K562 (cell line): ENCODE data around the gene CFAP70. TPM values are rescaled to one million over a fixed set of nuclear protein-coding genes. Genes with fewer than 3 reads are reported as not detected.
A peak's percentile ranks its signal among the peaks of the same experiment; 100 is the strongest.

Experiments
- FOS ChIP-seq: IDR thresholded peaks from 3 replicates; pipeline ENCODE4 v1.6.1; 2011; ENCODE audit not compliant: insufficient read length; ENCODE audit errors: extremely low read depth
- LEF1 ChIP-seq: fragments of 450-650 bp; IDR thresholded peaks from 2 replicates; pipeline ENCODE4 v1.6.1; 2016; ENCODE audit warnings: mild to moderate bottlenecking
- MEF2D ChIP-seq: conservative IDR thresholded peaks from 2 replicates; pipeline ENCODE4 v1.6.1; 2016; ENCODE audit warnings: low read depth, missing genetic modification characterization, missing compliant biosample characterization
- SRF ChIP-seq, 2 experiments: fragments of 250-450, 450-650 bp in 1 of 2; sonication (Bioruptor Pico) in 1 of 2; sonication (generic) in 1 of 2; formaldehyde crosslinking; IDR thresholded peaks; 2 replicates each; pipeline versions ENCODE4 v1.5.0 to v1.5.1; 2020 to 2022; ENCODE audit warnings: mild to moderate bottlenecking in 1 of 2, missing genetic modification reagents in 1 of 2
- SRSF9 ChIP-seq: fragments of 200-400 bp; formaldehyde crosslinking; IDR thresholded peaks from 2 replicates; pipeline ENCODE4 v1.6.1; 2017; ENCODE audit warnings: low read depth, low read length, borderline replicate concordance
- polyA plus RNA-seq, 8 experiments: library from polyadenylated mRNA; depleted of rRNA in 4 of 8; stranded (reverse) in 5 of 8; unstranded in 3 of 8; fragments of >200 nt; fragmentation: Nextera tagmentation in 2 of 8; fragmentation: Illumina TruSeq in 1 of 8; extraction: Ambion mirVana in 2 of 8; extraction: Trizol in 1 of 8; gene quantifications; 2 replicates each; pipeline versions ENCODE4 v1.2.1 to v1.2.3, GENCODE V29; 2011 to 2014; ENCODE audit warnings: inconsistent platforms in 1 of 8, missing spikeins in 1 of 8
- total RNA-seq, 7 experiments: library from RNA; depleted of rRNA in 6 of 7; stranded (reverse); fragments of >200 nt in 6 of 7; fragmentation: Illumina TruSeq in 2 of 7; extraction: Trizol in 2 of 7; gene quantifications; 2 replicates each; pipeline versions ENCODE4 v1.2.1 to v1.2.3, GENCODE V29; 2011 to 2021; ENCODE audit warnings: low replicate concordance in 1 of 7
- TF ChIP-seq, protein P1 (sequence below): fragments of 450-650 bp; IDR thresholded peaks from 2 replicates; pipeline ENCODE4 v1.6.1; 2016; ENCODE audit warnings: low read depth
- TF ChIP-seq, protein P2 (sequence below), 3 experiments: fragments of 200-800 bp in 1 of 3; fragments of 250-450 bp in 1 of 3; fragments of 450-650 bp in 1 of 3; sonication (Bioruptor Pico) in 1 of 3; sonication (Bioruptor generic) in 1 of 3; formaldehyde crosslinking in 1 of 3; IDR thresholded peaks; 2 replicates each; pipeline versions ENCODE4 v1.6.1 to v1.8.0; 2016 to 2022; ENCODE audit warnings: mild to moderate bottlenecking in 2 of 3, missing genetic modification characterization in 2 of 3, missing compliant biosample characterization in 1 of 3, moderate library complexity in 1 of 3
- TF ChIP-seq, protein P3 (sequence below): fragments of 450-650 bp; IDR thresholded peaks from 2 replicates; pipeline ENCODE4 v1.6.1; 2016; ENCODE audit warnings: borderline replicate concordance

Gene CFAP70
- total and polyA plus RNA-seq, 9 of the 15 experiments (the other 6 are each of a cell fraction or from before 2014, with no cell fraction given), result 0.27 to 1.6 (median 0.86) TPM

- TF ChIP-seq, protein P1, sequence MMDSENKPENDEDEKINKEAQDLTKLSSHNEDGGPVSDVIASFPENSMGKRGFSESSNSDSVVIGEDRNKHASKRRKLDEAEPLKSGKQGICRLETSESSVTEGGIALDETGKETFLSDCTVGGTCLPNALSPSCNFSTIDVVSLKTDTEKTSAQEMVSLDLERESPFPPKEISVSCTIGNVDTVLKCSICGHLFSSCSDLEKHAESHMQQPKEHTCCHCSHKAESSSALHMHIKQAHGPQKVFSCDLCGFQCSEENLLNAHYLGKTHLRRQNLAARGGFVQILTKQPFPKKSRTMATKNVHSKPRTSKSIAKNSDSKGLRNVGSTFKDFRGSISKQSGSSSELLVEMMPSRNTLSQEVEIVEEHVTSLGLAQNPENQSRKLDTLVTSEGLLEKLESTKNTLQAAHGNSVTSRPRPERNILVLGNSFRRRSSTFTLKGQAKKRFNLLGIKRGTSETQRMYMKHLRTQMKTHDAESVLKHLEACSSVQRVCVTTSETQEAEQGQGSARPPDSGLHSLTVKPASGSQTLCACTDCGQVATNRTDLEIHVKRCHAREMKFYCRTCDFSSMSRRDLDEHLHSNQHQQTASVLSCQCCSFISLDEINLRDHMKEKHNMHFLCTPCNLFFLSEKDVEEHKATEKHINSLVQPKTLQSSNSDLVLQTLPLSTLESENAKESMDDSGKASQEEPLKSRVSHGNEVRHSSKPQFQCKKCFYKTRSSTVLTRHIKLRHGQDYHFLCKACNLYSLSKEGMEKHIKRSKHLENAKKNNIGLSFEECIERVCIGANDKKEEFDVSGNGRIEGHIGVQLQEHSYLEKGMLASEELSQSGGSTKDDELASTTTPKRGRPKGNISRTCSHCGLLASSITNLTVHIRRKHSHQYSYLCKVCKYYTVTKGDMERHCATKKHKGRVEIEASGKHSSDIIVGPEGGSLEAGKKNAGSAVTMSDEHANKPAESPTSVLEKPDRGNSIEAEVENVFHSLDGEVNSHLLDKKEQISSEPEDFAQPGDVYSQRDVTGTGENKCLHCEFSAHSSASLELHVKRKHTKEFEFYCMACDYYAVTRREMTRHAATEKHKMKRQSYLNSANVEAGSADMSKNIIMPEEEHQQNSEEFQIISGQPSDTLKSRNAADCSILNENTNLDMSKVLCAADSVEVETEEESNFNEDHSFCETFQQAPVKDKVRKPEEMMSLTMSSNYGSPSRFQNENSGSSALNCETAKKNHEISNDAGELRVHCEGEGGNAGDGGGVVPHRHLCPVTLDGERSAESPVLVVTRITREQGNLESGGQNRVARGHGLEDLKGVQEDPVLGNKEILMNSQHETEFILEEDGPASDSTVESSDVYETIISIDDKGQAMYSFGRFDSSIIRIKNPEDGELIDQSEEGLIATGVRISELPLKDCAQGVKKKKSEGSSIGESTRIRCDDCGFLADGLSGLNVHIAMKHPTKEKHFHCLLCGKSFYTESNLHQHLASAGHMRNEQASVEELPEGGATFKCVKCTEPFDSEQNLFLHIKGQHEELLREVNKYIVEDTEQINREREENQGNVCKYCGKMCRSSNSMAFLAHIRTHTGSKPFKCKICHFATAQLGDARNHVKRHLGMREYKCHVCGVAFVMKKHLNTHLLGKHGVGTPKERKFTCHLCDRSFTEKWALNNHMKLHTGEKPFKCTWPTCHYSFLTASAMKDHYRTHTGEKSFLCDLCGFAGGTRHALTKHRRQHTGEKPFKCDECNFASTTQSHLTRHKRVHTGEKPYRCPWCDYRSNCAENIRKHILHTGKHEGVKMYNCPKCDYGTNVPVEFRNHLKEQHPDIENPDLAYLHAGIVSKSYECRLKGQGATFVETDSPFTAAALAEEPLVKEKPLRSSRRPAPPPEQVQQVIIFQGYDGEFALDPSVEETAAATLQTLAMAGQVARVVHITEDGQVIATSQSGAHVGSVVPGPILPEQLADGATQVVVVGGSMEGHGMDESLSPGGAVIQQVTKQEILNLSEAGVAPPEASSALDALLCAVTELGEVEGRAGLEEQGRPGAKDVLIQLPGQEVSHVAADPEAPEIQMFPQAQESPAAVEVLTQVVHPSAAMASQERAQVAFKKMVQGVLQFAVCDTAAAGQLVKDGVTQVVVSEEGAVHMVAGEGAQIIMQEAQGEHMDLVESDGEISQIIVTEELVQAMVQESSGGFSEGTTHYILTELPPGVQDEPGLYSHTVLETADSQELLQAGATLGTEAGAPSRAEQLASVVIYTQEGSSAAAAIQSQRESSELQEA, result no peak
- TF ChIP-seq MEF2D (no peak), LEF1 (no peak), SRF (CRISPR knock-in tag; IDR thresholded peaks at IDR 0.05) (no peak), SRSF9 (no peak), FOS (no peak)
- TF ChIP-seq, protein P2, sequence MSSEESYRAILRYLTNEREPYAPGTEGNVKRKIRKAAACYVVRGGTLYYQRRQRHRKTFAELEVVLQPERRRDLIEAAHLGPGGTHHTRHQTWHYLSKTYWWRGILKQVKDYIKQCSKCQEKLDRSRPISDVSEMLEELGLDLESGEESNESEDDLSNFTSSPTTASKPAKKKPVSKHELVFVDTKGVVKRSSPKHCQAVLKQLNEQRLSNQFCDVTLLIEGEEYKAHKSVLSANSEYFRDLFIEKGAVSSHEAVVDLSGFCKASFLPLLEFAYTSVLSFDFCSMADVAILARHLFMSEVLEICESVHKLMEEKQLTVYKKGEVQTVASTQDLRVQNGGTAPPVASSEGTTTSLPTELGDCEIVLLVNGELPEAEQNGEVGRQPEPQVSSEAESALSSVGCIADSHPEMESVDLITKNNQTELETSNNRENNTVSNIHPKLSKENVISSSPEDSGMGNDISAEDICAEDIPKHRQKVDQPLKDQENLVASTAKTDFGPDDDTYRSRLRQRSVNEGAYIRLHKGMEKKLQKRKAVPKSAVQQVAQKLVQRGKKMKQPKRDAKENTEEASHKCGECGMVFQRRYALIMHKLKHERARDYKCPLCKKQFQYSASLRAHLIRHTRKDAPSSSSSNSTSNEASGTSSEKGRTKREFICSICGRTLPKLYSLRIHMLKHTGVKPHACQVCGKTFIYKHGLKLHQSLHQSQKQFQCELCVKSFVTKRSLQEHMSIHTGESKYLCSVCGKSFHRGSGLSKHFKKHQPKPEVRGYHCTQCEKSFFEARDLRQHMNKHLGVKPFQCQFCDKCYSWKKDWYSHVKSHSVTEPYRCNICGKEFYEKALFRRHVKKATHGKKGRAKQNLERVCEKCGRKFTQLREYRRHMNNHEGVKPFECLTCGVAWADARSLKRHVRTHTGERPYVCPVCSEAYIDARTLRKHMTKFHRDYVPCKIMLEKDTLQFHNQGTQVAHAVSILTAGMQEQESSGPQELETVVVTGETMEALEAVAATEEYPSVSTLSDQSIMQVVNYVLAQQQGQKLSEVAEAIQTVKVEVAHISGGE (CRISPR knock-in tag; IDR thresholded peaks at IDR 0.05), result no peak
- TF ChIP-seq, protein P3, sequence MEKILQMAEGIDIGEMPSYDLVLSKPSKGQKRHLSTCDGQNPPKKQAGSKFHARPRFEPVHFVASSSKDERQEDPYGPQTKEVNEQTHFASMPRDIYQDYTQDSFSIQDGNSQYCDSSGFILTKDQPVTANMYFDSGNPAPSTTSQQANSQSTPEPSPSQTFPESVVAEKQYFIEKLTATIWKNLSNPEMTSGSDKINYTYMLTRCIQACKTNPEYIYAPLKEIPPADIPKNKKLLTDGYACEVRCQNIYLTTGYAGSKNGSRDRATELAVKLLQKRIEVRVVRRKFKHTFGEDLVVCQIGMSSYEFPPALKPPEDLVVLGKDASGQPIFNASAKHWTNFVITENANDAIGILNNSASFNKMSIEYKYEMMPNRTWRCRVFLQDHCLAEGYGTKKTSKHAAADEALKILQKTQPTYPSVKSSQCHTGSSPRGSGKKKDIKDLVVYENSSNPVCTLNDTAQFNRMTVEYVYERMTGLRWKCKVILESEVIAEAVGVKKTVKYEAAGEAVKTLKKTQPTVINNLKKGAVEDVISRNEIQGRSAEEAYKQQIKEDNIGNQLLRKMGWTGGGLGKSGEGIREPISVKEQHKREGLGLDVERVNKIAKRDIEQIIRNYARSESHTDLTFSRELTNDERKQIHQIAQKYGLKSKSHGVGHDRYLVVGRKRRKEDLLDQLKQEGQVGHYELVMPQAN, result 0 out of 2 replicates have a peak, but pooled peaks have one; percentile 1
- TF ChIP-seq, all 486 proteins: peak for 20
Observed at GRCh38 chr10:73232887-73233286, 125.8 kb downstream of the CFAP70 start (continued).
